Common myeloid progenitor, CD34-positive (primary cell): ENCODE results near the gene ZNF512.
"Not testable (repeated sequence)": the region's sequence is repeated elsewhere in the genome, so short reads cannot be mapped to it uniquely, and the experiment has no call there.

Source experiments
- CTCF ChIA-PET: fragments of 350-600 bp; sonication (Branson Sonifier 250); formaldehyde crosslinking; loops from one replicate; lab custom pipeline; 2021; ENCODE audit warnings: antibody characterized with exemption; lab: Charles Lee
- POLR2A ChIA-PET: fragments of 350-600 bp; sonication (Branson Sonifier 250); formaldehyde crosslinking; loops from one replicate; lab custom pipeline; 2021; ENCODE audit warnings: antibody characterized with exemption; lab: Charles Lee
- DNase-seq, 3 donors: peaks; one replicate each; pipeline versions ENCODE4 v3.0.0 to v3.0.0-alpha.2; 2013
- H3K27ac ChIP-seq, 2 experiments: 1 replicate in 1 of 2; 2 replicates in 1 of 2; pipeline ENCODE4 v1.7.0; 2013; ENCODE audit warnings: inconsistent platforms in 2 of 2, low read length in 2 of 2, mild to moderate bottlenecking in 2 of 2, low read depth in 1 of 2, moderate library complexity in 1 of 2; ENCODE audit not compliant: severe bottlenecking in 2 of 2, insufficient read depth in 1 of 2, poor library complexity in 1 of 2
- H3K27me3 ChIP-seq, 5 experiments: replicated peaks in 2 of 5; 1 replicate in 3 of 5; 2 replicates in 2 of 5; pipeline versions ENCODE4 v1.6.1 to v1.7.0; 2013; ENCODE audit warnings: low read length in 4 of 5, mild to moderate bottlenecking in 2 of 5, moderate library complexity in 2 of 5, inconsistent platforms in 1 of 5; ENCODE audit not compliant: insufficient read depth in 5 of 5, control insufficient read depth in 4 of 5
- H3K36me3 ChIP-seq, 4 experiments: 1 replicate in 2 of 4; 2 replicates in 2 of 4; pipeline versions ENCODE4 v1.6.1 to v1.7.0; 2013; ENCODE audit warnings: low read length in 3 of 4, control low read depth in 1 of 4, mild to moderate bottlenecking in 1 of 4; ENCODE audit not compliant: control insufficient read depth in 4 of 4, insufficient read depth in 4 of 4
- H3K4me1 ChIP-seq, 4 experiments: 1 replicate in 3 of 4; 2 replicates in 1 of 4; pipeline versions ENCODE4 v1.6.1 to v1.7.1; 2013; ENCODE audit warnings: low read length in 3 of 4, mild to moderate bottlenecking in 3 of 4, control low read depth in 1 of 4, inconsistent platforms in 1 of 4, moderate library complexity in 1 of 4; ENCODE audit not compliant: control insufficient read depth in 4 of 4, insufficient read depth in 4 of 4; ENCODE audit errors: control extremely low read depth in 1 of 4
- H3K4me3 ChIP-seq, 7 experiments: 1 replicate in 4 of 7; 2 replicates in 3 of 7; pipeline versions ENCODE4 v1.5.1 to v1.7.0; 2013; ENCODE audit warnings: mild to moderate bottlenecking in 7 of 7, low read length in 6 of 7, moderate library complexity in 6 of 7, inconsistent platforms in 2 of 7, low read depth in 2 of 7, control low read depth in 1 of 7; ENCODE audit not compliant: insufficient read depth in 4 of 7, control insufficient read depth in 1 of 7; ENCODE audit errors: extremely low read depth in 1 of 7
- H3K9me3 ChIP-seq, 5 experiments: 1 replicate in 4 of 5; 2 replicates in 1 of 5; pipeline versions ENCODE4 v1.6.1 to v1.7.1; 2013; ENCODE audit warnings: low read length in 4 of 5, mild to moderate bottlenecking in 2 of 5, inconsistent platforms in 1 of 5, low read depth in 1 of 5, moderate library complexity in 1 of 5; ENCODE audit not compliant: control insufficient read depth in 4 of 5, insufficient read depth in 2 of 5; ENCODE audit errors: control extremely low read depth in 1 of 5
- WGBS: methylation state at CpG from one replicate; pipeline ENCODE4 v1.1.5; 2013; ENCODE audit not compliant: insufficient coverage; 5-methylcytosine and 5-hydroxymethylcytosine counted together

Gene ZNF512

GRCh38 chr2:27622921-27623384 is 40.1 kb downstream of the ZNF512 start:
- no peak overlapping the region for H3K4me3 ChIP-seq
- WGBS: 100% methylated on average over 2 of the region's 3 CpGs
- H3K27ac ChIP-seq: no peak overlapping the region
- no peaks in the 10 kb centered on the region for H3K9me3 ChIP-seq
- POLR2A ChIA-PET: no interaction called here
- H3K27me3 ChIP-seq: no peaks in the 10 kb centered on the region
- H3K36me3 ChIP-seq: peaks cover 20 to 58% (median 37%) of the 10 kb centered on the region in 4 experiments
- no peak for DNase-seq
- CTCF ChIA-PET: interaction anchor here (1.2 kb wide), 1 partner anchor 161 kb away, joined by 3 read pairs; no protein-coding TSS in a partner anchor
- peaks cover 9 to 22% (median 20%) of the 10 kb centered on the region in 4 experiments for H3K4me1 ChIP-seq

DNA sequence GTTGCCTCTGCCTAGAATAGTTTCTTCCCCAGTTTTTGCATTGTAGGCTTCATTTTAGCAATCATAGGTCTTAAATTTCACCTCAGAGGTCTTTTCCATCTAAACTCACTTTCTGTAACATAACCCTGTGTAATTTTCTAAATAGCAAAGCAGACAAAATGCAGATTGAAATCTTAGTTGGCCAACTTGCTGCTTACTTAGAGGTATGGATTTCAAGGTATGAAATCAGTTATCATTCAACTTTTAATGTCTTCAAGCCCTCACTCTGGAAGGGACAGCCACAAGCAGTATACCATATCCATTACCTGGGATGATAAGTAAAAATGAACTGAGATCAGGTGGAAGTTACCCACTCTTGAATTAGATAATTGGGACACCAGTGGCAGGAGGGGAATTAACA is 42.1 kb downstream of the ZNF512 start:
- no peaks in the 10 kb centered on the region for H3K9me3 ChIP-seq
- no peak overlapping the region for H3K27ac ChIP-seq
- peaks cover 17 to 34% (median 32%) of the 10 kb centered on the region in 4 experiments for H3K4me1 ChIP-seq
- POLR2A ChIA-PET: no interaction called here
- no peak for DNase-seq
- CTCF ChIA-PET: interaction anchor here (1.1 kb wide), 1 partner anchor 22 kb away, joined by 3 read pairs; no protein-coding TSS in a partner anchor
- no peak overlapping the region for H3K4me3 ChIP-seq
- no peaks in the 10 kb centered on the region for H3K27me3 ChIP-seq
- H3K36me3 ChIP-seq: peaks cover 17 to 43% (median 31%) of the 10 kb centered on the region in 4 experiments

- H3K9me3 ChIP-seq, POLR2A ChIA-PET, DNase-seq, H3K4me3 ChIP-seq, H3K27me3 ChIP-seq: not testable (repeated sequence)
- Histone ChIP-seq H3K36me3 (peaks cover 15 to 40% (median 27%) of the 10 kb centered on the region in 4 experiments), H3K4me1 (peaks cover 17 to 35% (median 30%) of the 10 kb centered on the region in 4 experiments), H3K27ac (peak overlapping the region in 1 of 2 experiments; percentile 93)
- CTCF ChIA-PET: interaction anchor here (2.8 kb wide), 1 partner anchor 57 kb away, joined by 7 read pairs; no protein-coding TSS in a partner anchor
- WGBS: no CpG with 5 or more reads among the region's 1 CpG
Measured at GRCh38 chr2:27626323-27626722, 43.5 kb downstream of the ZNF512 start.

DNA sequence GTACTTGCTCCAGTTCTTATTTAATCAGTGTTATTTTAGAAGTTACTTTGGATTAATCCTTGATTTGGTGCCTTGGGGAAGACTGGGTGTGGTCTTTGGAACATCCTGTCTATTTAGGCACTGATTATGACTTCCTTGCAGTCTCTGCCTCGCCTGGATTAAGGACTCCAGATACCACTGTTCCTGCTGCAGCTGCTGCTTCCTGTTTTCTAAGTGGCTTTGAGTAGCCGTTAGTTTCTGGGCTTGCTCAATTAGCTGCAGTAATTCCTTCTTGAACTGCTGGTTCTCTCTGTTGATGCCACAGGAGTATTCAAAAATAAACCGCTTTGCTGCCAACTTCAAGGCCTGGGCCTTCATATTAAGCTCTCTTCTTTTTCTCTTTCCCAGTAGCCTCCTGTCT is 44.1 kb downstream of the ZNF512 start:
- DNase-seq: peak; percentile 18 to 68 (median 44)
- 0% methylated on average over 1 of the region's 3 CpGs for WGBS
- POLR2A ChIA-PET, H3K9me3 ChIP-seq, H3K27me3 ChIP-seq: not testable (repeated sequence)
- Histone ChIP-seq H3K4me3 (peak overlapping the region in 3 of 7 experiments; percentile 19 to 30 (median 21)), H3K36me3 (peaks cover 12 to 40% (median 29%) of the 10 kb centered on the region in 4 experiments), H3K4me1 (peaks cover 17 to 35% (median 29%) of the 10 kb centered on the region in 4 experiments), H3K27ac (peak overlapping the region; percentile 29 to 93)
- CTCF ChIA-PET: interaction anchor here (2.8 kb wide), 1 partner anchor 56 kb away, joined by 7 read pairs; no protein-coding TSS in a partner anchor

DNA sequence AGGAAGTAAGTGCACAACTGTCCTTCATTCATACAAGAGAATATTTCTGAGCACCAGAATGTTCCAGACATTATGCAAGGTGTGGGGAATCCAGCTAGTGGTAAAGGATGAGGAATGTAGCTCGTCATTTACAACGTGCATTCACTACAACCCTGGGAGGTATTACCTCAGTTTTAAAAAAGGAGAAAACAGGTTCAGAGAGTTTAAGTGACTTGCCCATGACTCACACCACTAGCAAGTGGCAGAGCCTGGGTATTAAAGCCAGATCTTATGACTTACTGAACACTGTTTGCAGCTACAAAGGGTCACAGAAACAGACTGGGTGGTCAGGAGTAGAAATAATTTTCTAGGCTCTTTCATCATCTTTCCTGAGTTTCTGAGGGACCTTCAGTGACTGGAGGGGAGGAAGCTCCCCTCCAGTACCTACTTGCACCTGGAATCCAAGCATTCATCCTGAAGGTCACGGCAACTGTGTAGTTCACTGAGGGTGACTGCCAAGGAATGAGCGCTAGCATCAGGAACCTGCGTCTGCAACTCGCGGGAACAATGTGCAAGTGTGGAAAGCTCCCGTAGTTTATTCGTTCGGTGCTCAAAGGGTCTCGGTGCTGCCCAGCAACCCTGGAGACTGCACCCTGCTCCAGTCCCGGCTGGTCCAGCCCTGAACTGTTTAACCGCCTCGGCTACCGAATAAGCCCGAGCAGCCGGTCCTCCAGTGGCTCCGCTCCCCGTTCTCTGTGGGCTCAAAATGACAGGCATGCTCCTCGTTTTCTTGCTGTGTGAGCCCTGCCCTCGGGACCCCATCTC is 45.3 kb downstream of the ZNF512 start:
- DNase-seq: peak in 2 of 3 donors; percentile 29 to 55

DNA sequence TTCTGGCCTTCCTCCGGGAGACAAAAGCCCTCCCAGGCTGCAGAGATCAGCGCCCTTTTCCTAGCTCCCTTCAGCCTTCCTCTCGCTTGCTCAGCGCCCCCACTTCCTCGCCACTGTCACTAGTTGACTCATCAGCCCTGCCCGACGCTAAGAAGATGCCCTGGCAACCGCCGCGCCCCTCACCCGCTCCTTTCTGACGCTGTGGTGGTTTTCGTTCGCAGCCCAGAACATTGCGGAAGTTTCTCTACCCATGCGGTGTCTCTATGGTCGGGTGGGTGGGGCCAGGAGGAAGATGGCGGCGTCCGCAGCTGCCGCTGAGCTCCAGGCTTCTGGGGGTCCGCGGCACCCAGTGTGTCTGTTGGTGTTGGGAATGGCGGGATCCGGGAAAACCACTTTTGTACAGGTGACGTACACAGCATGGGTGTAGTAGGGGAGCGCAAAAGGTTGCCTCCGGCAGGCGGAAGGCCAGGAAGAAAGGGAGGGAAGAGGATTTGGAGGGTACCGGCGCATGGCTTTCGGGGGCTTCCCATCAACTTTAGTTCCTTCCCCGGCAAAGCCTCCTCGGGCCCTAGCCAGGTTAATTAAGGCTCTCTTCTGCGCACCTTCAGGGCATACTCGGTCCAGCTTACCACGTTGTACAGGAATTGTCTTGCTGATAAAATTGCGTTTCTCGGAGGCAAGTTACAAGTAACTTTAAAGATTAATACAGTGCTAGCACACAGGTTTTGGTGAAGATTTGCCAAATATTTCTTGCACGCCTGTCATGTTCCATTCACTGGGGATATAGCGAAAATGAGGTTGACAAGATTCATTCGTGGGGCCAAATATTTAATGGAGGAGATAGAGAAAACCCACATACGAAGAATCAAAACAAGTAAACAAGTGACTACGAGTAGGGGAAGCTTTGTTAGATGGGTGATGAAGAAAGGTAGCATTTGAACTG is 46.2 kb downstream of the ZNF512 start, which contains the start of the genes CCDC121 and GPN1:
TSS of gene CCDC121 (minus strand) at position 246 of the 943 bp plus-strand sequence. CDS start 1,213 bp downstream, outside the sequence.
TSS of gene GPN1 (plus strand) at position 284 of the 943 bp plus-strand sequence. CDS start at position 293, 9 bp downstream.
- no peaks in the 10 kb centered on the region for H3K27me3 ChIP-seq
- peak within 1 kb of the TSS; percentile 86 to 93 for H3K27ac ChIP-seq
- POLR2A ChIA-PET: interaction anchor here (0.6 kb wide), 1 partner anchor 52 kb away, joined by 4 read pairs; no protein-coding TSS in a partner anchor
- 0% methylated on average over 35 of the region's 44 CpGs for WGBS
- CTCF ChIA-PET: interaction anchor here (0.6 to 2.8 kb wide), 5 partner anchors 25 to 54 kb away, joined by 3 to 7 read pairs (median 3); partner anchors contain the start of genes SLC4A1AP and SUPT7L
- H3K9me3 ChIP-seq: no peaks in the 10 kb centered on the region
- peaks cover 5 to 39% (median 25%) of the 10 kb centered on the region in 4 experiments for H3K36me3 ChIP-seq
- DNase-seq: peak; percentile 93 to 98 (median 97)
- peak within 1 kb of the TSS; percentile 84 to 99 (median 97) for H3K4me3 ChIP-seq
- H3K4me1 ChIP-seq: peaks cover 17 to 35% (median 29%) of the 10 kb centered on the region in 4 experiments

More for the DNA sequence above, 45.3 kb downstream of the ZNF512 start:
- H3K36me3 ChIP-seq: peaks cover 9 to 39% (median 30%) of the 10 kb centered on the region in 4 experiments
- POLR2A ChIA-PET: interaction anchor here (0.6 kb wide), 1 partner anchor 53 kb away, joined by 4 read pairs; no protein-coding TSS in a partner anchor
- H3K9me3 ChIP-seq: no peaks in the 10 kb centered on the region
- CTCF ChIA-PET: interaction anchor here (0.7 to 2.8 kb wide), 5 partner anchors 12 to 55 kb away, joined by 3 to 7 read pairs (median 3); partner anchors contain the start of genes SLC4A1AP and SUPT7L
- WGBS: 1% methylated on average over 8 of the region's 21 CpGs
- no peaks in the 10 kb centered on the region for H3K27me3 ChIP-seq
- H3K4me3 ChIP-seq: peak overlapping the region; percentile 84 to 99 (median 97)
- H3K27ac ChIP-seq: peak overlapping the region; percentile 36 to 93
- peaks cover 17 to 35% (median 29%) of the 10 kb centered on the region in 4 experiments for H3K4me1 ChIP-seq
